ENCODE results near the gene DIPK1C. TPM values are rescaled to one million over a fixed set of nuclear protein-coding genes. Genes with fewer than 3 reads are reported as not detected.

Gene DIPK1C
- total and polyA plus RNA-seq, 12 donors: 0.70 to 12.9 (median 6.6) TPM

DNA sequence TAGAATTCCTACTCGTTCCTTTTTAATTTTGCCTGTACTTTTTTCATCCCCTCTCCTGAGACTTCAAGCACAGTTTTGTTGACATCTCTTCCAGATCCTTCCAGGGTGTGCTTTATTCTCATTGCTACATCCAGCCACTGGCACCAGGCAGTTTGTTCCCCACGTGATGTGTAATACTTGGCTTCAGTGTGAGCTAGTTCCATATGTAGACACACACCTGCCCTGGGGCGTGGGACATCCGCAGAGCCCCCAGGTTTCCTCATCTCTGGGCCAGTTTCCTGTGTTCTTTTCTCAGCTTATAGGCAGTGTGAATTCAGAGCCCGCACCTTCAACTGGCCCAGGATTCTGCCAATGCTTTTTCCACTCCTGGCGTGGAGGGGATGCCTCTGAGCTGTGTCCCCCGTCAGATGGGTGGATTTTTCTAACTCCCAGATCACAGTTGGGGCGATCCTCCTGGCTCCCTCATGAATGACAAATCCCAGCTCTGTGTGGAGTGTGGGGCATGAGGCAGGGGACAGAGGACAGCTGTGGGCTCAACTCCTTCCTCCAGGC, 46.6 kb downstream of the DIPK1C start:
- ATAC-seq: no peak
- TF ChIP-seq, protein P1, sequence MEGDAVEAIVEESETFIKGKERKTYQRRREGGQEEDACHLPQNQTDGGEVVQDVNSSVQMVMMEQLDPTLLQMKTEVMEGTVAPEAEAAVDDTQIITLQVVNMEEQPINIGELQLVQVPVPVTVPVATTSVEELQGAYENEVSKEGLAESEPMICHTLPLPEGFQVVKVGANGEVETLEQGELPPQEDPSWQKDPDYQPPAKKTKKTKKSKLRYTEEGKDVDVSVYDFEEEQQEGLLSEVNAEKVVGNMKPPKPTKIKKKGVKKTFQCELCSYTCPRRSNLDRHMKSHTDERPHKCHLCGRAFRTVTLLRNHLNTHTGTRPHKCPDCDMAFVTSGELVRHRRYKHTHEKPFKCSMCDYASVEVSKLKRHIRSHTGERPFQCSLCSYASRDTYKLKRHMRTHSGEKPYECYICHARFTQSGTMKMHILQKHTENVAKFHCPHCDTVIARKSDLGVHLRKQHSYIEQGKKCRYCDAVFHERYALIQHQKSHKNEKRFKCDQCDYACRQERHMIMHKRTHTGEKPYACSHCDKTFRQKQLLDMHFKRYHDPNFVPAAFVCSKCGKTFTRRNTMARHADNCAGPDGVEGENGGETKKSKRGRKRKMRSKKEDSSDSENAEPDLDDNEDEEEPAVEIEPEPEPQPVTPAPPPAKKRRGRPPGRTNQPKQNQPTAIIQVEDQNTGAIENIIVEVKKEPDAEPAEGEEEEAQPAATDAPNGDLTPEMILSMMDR (IDR thresholded peaks at IDR 0.05): no peak
- no peak for DNase-seq

DNA sequence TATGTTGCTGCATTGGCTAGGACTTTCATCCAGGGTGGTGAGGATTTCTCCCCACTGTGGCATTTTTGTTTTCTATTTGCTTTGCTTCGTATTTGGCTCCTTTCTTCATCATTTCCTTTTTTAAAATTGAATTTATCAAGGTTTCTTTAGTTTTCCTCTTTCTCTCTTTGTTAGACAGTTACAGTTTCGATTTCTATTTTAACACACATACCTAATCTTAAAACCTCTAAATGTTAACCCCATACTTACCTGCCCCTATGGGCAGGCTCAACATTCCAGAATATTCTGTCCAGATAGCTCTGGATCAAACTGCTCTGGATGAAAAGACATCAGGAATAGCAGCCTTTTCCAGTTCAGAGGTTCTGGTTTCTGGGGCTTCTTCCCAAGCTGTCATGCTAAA, 49.2 kb downstream of the DIPK1C start:
- H3K36me3 ChIP-seq: no peaks in the 10 kb centered on the region
- TF ChIP-seq, protein P1 (IDR thresholded peaks at IDR 0.05): no peak
- H3K27ac ChIP-seq: peak overlapping the region in 1 of 10 donors; percentile 31
- H3K4me3 ChIP-seq: no peak overlapping the region
- intact Hi-C loops (cut with DNase I): no loop called here
- peaks cover 0 to 7% (median 0%) of the 10 kb centered on the region in 7 donors for H3K27me3 ChIP-seq
- ATAC-seq (no peak), DNase-seq (no peak)
- peaks cover 0 to 3% (median 0%) of the 10 kb centered on the region in 11 donors for H3K9me3 ChIP-seq
- H3K4me1 ChIP-seq: peaks cover 0 to 12% (median 0%) of the 10 kb centered on the region in 9 donors
- 47 to 50% methylated on average over 2 of the region's 2 CpGs for WGBS, 2 donors

More for the DNA sequence above, 46.6 kb downstream of the DIPK1C start:
- H3K36me3 ChIP-seq: no peaks in the 10 kb centered on the region
- peaks cover 0 to 7% (median 0%) of the 10 kb centered on the region in 7 donors for H3K27me3 ChIP-seq
- intact Hi-C loops (cut with DNase I): no loop called here
- WGBS, 2 donors: 75 to 81% methylated on average over 8 of the region's 8 CpGs
- H3K27ac ChIP-seq: no peak overlapping the region
- peaks cover 0 to 12% (median 0%) of the 10 kb centered on the region in 9 donors for H3K4me1 ChIP-seq
- no peak overlapping the region for H3K4me3 ChIP-seq
- H3K9me3 ChIP-seq: no peaks in the 10 kb centered on the region

DNA sequence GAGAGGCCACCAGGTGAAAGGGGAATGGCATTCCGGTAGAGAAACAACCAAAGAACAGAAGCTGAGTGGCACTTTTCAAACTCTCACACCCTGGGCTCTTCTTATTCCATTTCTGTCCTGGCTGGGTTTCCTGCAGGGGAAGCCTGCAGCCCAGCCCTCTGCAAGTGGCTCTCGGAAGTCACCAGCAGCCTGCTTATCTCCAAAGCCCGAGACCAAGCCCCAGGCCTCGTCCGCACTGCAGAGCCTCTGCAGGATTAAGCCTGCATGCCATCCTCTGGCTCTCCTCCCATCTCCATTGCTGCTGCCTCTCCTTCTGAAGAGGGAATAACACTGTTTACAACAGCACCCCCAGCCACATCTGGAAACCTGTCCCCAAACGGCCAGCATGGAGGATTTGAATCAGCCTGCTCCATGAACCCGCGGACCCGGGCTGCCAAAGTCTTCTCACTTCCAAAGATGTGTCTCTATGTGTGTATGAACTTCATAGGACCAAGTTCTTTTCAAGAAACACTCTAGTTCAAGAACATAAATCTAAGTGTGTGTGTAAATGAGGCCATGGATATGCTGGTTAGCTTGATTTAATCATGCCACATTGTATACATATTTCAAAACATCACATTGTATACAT, 54.2 kb downstream of the DIPK1C start:
- DNase-seq (no peak), ATAC-seq (no peak)
- intact Hi-C loops (cut with DNase I): no loop called here
- TF ChIP-seq, protein P1 (IDR thresholded peaks at IDR 0.05): no peak
- WGBS, 2 donors: 67 to 69% methylated on average over 9 of the region's 9 CpGs
- no peak overlapping the region for H3K4me3 ChIP-seq
- peaks cover 0 to 31% (median 21%) of the 10 kb centered on the region in 9 donors for H3K4me1 ChIP-seq
- H3K9me3 ChIP-seq: peaks cover 0 to 3% (median 0%) of the 10 kb centered on the region in 11 donors
- no peaks in the 10 kb centered on the region for H3K36me3 ChIP-seq
- H3K27me3 ChIP-seq: no peaks in the 10 kb centered on the region
- no peak overlapping the region for H3K27ac ChIP-seq

DNA sequence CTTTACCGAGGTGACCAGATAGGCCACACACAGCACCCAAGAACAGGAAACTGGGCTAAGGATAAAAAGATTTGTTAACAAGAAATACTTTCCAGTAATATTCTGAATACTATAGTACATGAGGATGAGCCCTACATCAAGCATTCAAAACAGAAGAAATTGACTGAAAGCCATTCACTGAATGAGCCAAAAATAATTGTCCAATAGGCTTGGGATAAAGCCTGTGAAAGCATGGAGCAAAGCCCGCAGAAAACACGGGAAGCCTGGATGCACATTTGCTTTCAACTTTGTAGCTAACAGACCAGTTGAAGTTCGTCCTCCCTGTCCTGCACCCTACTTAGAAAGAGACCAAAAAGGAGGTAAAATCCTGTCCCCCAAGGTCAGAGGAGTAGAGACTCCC, 56.3 kb downstream of the DIPK1C start:
- Histone ChIP-seq H3K27ac (no peak overlapping the region), H3K9me3 (peaks cover 0 to 3% (median 0%) of the 10 kb centered on the region in 11 donors), H3K27me3 (no peaks in the 10 kb centered on the region), H3K36me3 (no peaks in the 10 kb centered on the region), H3K4me1 (peaks cover 0 to 46% (median 23%) of the 10 kb centered on the region in 9 donors), H3K4me3 (no peak overlapping the region)
- ATAC-seq (no peak), DNase-seq (no peak)
- intact Hi-C loops (cut with DNase I): no loop called here
- TF ChIP-seq, protein P1 (IDR thresholded peaks at IDR 0.05): no peak
- WGBS, 2 donors: 69 to 74% methylated on average over 4 of the region's 4 CpGs

All from heart right ventricle (tissue), 16 donors.